WI38 (cell line): Measurements from ENCODE around the gene SMPD3.
A peak's percentile ranks its signal among the peaks of the same experiment; 100 is the strongest.

Source experiments
- H3K4me3 ChIP-seq: 2 replicates; pipeline ENCODE4 v1.5.1; 2011; ENCODE audit warnings: low read depth, mild to moderate bottlenecking, control low read depth, low read length
- TF ChIP-seq, protein P1 (sequence below): IDR thresholded peaks from 2 replicates; pipeline ENCODE4 v1.5.1; 2012; ENCODE audit warnings: low read depth, mild to moderate bottlenecking, control low read depth, low read length

SMPD3 gene

GRCh38 chr16:68397710-68398201, 50.6 kb downstream of the SMPD3 start:
- TF ChIP-seq, protein P1, sequence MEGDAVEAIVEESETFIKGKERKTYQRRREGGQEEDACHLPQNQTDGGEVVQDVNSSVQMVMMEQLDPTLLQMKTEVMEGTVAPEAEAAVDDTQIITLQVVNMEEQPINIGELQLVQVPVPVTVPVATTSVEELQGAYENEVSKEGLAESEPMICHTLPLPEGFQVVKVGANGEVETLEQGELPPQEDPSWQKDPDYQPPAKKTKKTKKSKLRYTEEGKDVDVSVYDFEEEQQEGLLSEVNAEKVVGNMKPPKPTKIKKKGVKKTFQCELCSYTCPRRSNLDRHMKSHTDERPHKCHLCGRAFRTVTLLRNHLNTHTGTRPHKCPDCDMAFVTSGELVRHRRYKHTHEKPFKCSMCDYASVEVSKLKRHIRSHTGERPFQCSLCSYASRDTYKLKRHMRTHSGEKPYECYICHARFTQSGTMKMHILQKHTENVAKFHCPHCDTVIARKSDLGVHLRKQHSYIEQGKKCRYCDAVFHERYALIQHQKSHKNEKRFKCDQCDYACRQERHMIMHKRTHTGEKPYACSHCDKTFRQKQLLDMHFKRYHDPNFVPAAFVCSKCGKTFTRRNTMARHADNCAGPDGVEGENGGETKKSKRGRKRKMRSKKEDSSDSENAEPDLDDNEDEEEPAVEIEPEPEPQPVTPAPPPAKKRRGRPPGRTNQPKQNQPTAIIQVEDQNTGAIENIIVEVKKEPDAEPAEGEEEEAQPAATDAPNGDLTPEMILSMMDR: no peak
- H3K4me3 ChIP-seq: no peak overlapping the region

- no peak overlapping the region for H3K4me3 ChIP-seq
- TF ChIP-seq, protein P1: peak; percentile 75
Observed at GRCh38 chr16:68396481-68396880, 51.8 kb downstream of the SMPD3 start.

DNA sequence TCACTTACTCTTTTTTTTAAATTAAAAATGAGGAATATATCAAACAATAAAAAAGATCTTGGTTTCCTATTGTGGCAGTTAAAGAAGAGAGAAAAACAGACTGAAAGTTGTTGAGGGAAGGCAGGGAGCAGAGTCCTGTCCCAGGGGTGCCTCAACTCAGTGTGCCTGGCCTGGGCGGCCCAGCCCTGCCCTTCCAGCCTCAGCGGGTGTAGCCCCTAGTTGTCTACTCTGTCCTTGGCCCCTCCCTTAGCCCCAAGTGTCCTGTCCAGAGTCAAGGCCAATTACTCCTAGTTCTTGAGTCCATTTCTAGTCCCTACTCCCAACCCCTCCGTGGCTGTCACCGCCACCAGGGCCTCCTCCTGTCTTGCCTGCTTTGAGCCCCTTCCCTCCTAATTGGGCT, 52.5 kb downstream of the SMPD3 start:
- TF ChIP-seq, protein P1: no peak
- no peak overlapping the region for H3K4me3 ChIP-seq

- TF ChIP-seq, protein P1: no peak
- no peak overlapping the region for H3K4me3 ChIP-seq
Observed at GRCh38 chr16:68395167-68395786, 53.0 kb downstream of the SMPD3 start.

DNA sequence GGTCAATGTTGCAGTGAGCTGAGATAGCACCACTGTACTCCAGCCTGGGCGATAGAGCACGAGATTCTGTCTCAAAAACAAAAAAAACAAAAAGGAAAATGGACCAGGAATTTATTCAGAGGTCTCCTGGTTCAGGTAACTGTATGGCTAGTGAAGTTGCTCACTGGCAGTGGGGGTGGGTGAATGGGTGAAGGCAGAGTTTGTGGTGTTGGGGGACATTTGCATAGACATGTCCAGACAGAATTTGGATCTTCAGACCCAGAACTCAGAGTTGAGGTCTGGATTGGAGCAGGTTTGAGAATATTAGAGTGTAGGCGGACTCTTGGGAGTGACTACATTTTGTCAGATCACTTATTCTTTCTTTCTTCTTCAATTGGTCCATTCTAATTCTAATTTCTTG, 55.0 kb downstream of the SMPD3 start:
- no peak overlapping the region for H3K4me3 ChIP-seq
- TF ChIP-seq, protein P1: no peak

DNA sequence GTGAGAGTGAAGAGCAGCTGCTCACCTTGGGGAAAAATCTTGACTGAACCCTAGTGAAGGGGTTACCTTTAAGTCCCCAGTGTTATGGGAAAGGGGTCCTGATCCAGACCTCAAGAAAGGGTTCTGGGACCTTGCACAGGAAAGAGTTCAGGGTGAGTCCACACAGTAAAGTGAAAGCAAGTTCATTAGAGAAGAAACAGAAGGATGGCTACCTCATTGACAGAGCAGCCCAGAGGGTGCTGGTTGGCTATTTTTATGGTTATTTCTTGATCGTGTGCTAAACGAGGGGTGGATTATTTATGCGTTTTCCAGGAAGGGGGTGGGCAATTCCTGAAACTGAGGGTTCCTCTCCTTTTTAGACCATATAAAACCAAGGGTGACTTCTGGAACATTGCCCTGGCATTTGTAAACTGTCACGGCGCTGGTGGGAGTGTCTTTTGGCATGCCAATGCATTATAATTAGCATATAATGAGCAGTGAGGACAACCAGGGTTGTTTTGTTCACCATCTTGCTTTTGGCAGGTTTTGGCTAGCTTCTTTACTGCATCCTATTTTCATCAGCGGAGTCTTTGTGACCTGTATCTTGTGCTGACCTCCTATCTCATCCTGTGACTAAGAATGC, 58.4 kb downstream of the SMPD3 start:
- no peak overlapping the region for H3K4me3 ChIP-seq
- TF ChIP-seq, protein P1: no peak

DNA sequence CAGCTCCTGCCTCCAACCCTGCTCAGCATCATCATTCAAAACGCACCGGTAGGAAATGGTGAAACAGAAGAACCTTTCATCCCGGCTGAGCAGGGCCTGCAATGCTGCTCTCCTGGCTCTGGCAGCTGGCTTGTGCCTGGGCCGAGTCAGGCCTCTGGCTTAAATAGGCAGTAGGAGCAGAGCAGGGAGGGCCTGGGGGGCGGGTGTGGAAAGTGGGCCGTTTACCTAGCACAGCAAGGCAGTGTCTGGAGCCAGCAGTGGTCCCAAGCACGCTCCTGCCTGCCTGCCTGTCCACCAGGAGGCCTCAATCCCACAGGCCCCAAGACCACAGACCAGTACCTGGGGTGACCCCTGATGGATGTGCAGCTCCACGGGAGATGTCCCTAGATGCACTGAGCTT, 59.3 kb downstream of the SMPD3 start:
- no peak overlapping the region for H3K4me3 ChIP-seq
- TF ChIP-seq, protein P1: no peak
